Neural progenitor cell (in vitro differentiated cells): Measurements from ENCODE around the gene PTPRA. TPM values are rescaled to one million over a fixed set of nuclear protein-coding genes. Genes with fewer than 3 reads are reported as not detected.

Experiments used
- DNase-seq: peaks from one replicate; pipeline ENCODE4 v3.0.0-alpha.2; 2016; ENCODE audit warnings: low spot score
- H2AFZ ChIP-seq: fragments of 200-600 bp; sonication (generic); replicated peaks from 2 replicates; pipeline ENCODE4 v1.6.1; 2016; ENCODE audit warnings: antibody characterized with exemption
- H3F3A ChIP-seq: fragments of 200-600 bp; sonication (generic); 2 replicates; pipeline ENCODE4 v1.6.1; 2016; ENCODE audit warnings: antibody characterized with exemption, low read depth
- H3K27ac ChIP-seq: fragments of 200-600 bp; sonication (generic); 2 replicates; pipeline ENCODE4 v1.5.1; 2016; ENCODE audit warnings: mild to moderate bottlenecking
- H3K27me3 ChIP-seq: fragments of 200-600 bp; sonication (generic); 2 replicates; pipeline ENCODE4 v1.6.1; 2016; ENCODE audit warnings: mild to moderate bottlenecking, moderate library complexity
- H3K36me3 ChIP-seq: fragments of 200-600 bp; sonication (generic); 2 replicates; pipeline ENCODE4 v1.5.1; 2016
- H3K4me1 ChIP-seq: fragments of 200-600 bp; sonication (generic); 2 replicates; pipeline ENCODE4 v1.6.1; 2016; ENCODE audit warnings: mixed run types
- H3K4me2 ChIP-seq: fragments of 200-600 bp; sonication (generic); 2 replicates; pipeline ENCODE4 v1.6.1; 2016
- H3K4me3 ChIP-seq: fragments of 200-600 bp; sonication (generic); 2 replicates; pipeline ENCODE4 v1.5.1; 2016
- H3K79me2 ChIP-seq: fragments of 200-600 bp; sonication (generic); 2 replicates; pipeline ENCODE4 v1.6.1; 2016; ENCODE audit warnings: low read depth
- H3K9ac ChIP-seq: fragments of 200-600 bp; sonication (generic); 2 replicates; pipeline ENCODE4 v1.6.1; 2016
- H3K9me3 ChIP-seq: fragments of 200-600 bp; sonication (generic); 2 replicates; pipeline ENCODE4 v1.5.1; 2016; ENCODE audit warnings: low read depth
- H4K20me1 ChIP-seq: fragments of 200-600 bp; sonication (generic); 2 replicates; pipeline ENCODE4 v1.6.1; 2016; ENCODE audit warnings: low read depth
- H3K27ac Mint-ChIP-seq: 3 replicates; pipeline ENCODE4 v1.8.0; 2021; ENCODE audit warnings: mixed read lengths
- H3K27me3 Mint-ChIP-seq: 2 replicates; pipeline ENCODE4 v1.8.0; 2022; ENCODE audit warnings: low read depth, mild to moderate bottlenecking, inconsistent platforms, moderate library complexity, mixed read lengths; ENCODE audit not compliant: insufficient read depth
- H3K36me3 Mint-ChIP-seq: 3 replicates; pipeline ENCODE4 v1.8.0; 2021; ENCODE audit warnings: mixed read lengths
- H3K4me1 Mint-ChIP-seq: 3 replicates; pipeline ENCODE4 v1.8.0; 2021; ENCODE audit warnings: mixed read lengths
- H3K4me3 Mint-ChIP-seq: 3 replicates; pipeline ENCODE4 v1.8.0; 2021; ENCODE audit warnings: mild to moderate bottlenecking, moderate library complexity, mixed read lengths
- H3K9me3 Mint-ChIP-seq: 3 replicates; pipeline ENCODE4 v1.8.0; 2020; ENCODE audit warnings: mixed read lengths
- CTCF ChIP-seq: fragments of 200-600 bp; sonication (generic); IDR thresholded peaks from 2 replicates; pipeline ENCODE4 v1.5.1; 2017; ENCODE audit warnings: antibody characterized with exemption, mild to moderate bottlenecking
- EZH2 ChIP-seq: fragments of 200-600 bp; sonication (generic); IDR thresholded peaks from 2 replicates; pipeline ENCODE4 v1.6.1; 2017; ENCODE audit warnings: antibody characterized with exemption, mild to moderate bottlenecking, moderate library complexity
- EZH2phosphoT487 ChIP-seq: fragments of 200-600 bp; sonication (generic); IDR thresholded peaks from 2 replicates; pipeline ENCODE4 v1.6.1; 2017; ENCODE audit warnings: antibody characterized with exemption
- total RNA-seq: library from RNA; depleted of rRNA; stranded (reverse); fragments of >200 nt; gene quantifications from 2 replicates; pipeline ENCODE4 v1.2.3, GENCODE V29; 2015; ENCODE audit warnings: low replicate concordance

PTPRA gene
- total RNA-seq = 77.7 and 89.4 TPM in 2 replicates

DNA sequence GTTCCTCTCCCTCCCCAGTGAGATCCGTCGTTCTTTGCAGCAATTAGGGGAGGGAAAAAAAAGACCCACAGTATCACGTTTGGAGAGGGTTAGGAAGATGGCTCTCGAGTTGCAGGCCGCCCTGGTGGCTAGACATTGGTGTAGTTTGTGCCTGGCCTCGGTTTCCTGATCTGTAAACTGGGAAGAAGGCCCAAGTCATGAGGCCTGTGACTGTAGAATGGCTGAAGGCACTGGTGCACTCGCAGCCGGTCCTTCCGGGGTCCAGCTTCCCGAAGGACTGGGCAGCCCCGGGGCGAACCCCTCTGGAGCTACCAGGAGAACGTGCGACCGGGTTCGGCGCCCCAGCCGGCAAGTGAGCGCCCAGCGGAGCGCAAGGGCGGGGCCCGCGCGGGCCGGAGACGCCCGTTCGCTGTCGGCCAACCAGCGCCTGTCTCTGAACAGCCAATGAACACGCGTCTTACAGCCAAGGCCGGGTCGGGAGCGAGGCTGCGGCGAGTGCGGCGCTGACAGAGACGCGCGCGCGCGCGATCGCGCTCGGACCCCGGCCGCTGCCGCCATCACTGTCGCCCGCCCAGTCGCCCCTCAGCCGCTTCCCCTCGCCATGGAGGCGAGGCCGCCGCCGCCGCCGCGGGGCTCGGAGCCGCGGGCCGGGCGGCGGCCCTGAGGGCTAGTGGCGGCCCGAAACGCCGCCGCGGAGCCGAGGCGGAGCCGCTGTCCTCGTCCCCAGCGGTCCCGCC is at the start of gene PTPRA:
Gene PTPRA, plus strand, starts transcription at position 472 of the 737 bp plus-strand sequence. CDS start 90,797 bp downstream, outside the sequence.
- H3K4me3 Mint-ChIP-seq = peak within 1 kb of the TSS; percentile 94
- peaks cover 24% of the 10 kb centered on the region for H3K27me3 ChIP-seq
- DNase-seq = peak; percentile 97
- no peak within 1 kb of the TSS for H3K27ac Mint-ChIP-seq
- H3K36me3 ChIP-seq = no peaks in the 10 kb centered on the region
- H3K9me3 Mint-ChIP-seq = no peaks in the 10 kb centered on the region
- peak within 1 kb of the TSS; percentile 96 for H3K4me2 ChIP-seq
- H3K36me3 Mint-ChIP-seq = peaks cover 9% of the 10 kb centered on the region
- H3K9ac ChIP-seq = peak within 1 kb of the TSS; percentile 69
- H3K27me3 Mint-ChIP-seq = peaks cover 8% of the 10 kb centered on the region
- H3K4me1 ChIP-seq = peaks cover 19% of the 10 kb centered on the region
- peaks cover 46% of the 10 kb centered on the region for H3K79me2 ChIP-seq
- H3K27ac ChIP-seq = peak within 1 kb of the TSS; percentile 49
- peaks cover 28% of the 10 kb centered on the region for H4K20me1 ChIP-seq
- H3F3A ChIP-seq = peaks cover 25% of the 10 kb centered on the region
- peak within 1 kb of the TSS; percentile 100 for H3K4me3 ChIP-seq
- TF ChIP-seq EZH2 = no peak
- no peak for TF ChIP-seq EZH2phosphoT487
- no peak for TF ChIP-seq CTCF
- H3K4me1 Mint-ChIP-seq = peaks cover 50% of the 10 kb centered on the region
- H3K9me3 ChIP-seq = no peaks in the 10 kb centered on the region
- peak within 1 kb of the TSS; percentile 92 for H2AFZ ChIP-seq

GRCh38 chr20:2825761-2826160 is 47.5 kb upstream of the PTPRA start:
- H3F3A ChIP-seq = peaks cover 8% of the 10 kb centered on the region
- no peaks in the 10 kb centered on the region for H3K9me3 ChIP-seq
- H2AFZ ChIP-seq = no peak overlapping the region
- Mint-ChIP-seq H3K9me3 (peaks cover 4% of the 10 kb centered on the region), H3K4me3 (no peak overlapping the region), H3K27me3 (no peaks in the 10 kb centered on the region), H3K4me1 (peaks cover 8% of the 10 kb centered on the region), H3K27ac (no peak overlapping the region), H3K36me3 (no peaks in the 10 kb centered on the region)
- H3K4me3 ChIP-seq = no peak overlapping the region
- H3K4me1 ChIP-seq = peaks cover 10% of the 10 kb centered on the region
- DNase-seq = no peak
- no peaks in the 10 kb centered on the region for H4K20me1 ChIP-seq
- TF ChIP-seq CTCF (no peak), EZH2phosphoT487 (no peak), EZH2 (no peak)
- H3K27ac ChIP-seq = no peak overlapping the region
- H3K79me2 ChIP-seq = no peaks in the 10 kb centered on the region
- no peaks in the 10 kb centered on the region for H3K36me3 ChIP-seq
- H3K27me3 ChIP-seq = peaks cover 61% of the 10 kb centered on the region
- H3K4me2 ChIP-seq = no peak overlapping the region
- no peak overlapping the region for H3K9ac ChIP-seq

DNA sequence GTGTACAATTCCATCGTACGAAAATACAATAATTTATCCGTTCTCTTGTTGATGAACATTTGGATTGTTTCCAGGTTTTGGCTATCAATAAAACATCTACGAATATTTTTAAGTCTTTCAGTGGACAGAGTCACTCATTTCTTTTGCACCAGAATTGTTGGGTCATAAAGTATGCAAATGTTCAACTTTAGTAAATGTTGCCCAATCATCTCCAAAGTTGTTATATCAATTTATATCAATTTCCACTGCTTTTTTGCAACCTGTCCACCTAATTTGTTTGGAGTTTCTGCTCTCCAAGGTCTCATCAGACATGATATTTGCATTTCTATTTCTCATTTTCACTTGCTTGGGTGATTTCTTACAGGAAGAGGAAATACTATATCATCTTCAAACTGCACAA is 46.6 kb upstream of the PTPRA start:
- H3K27ac ChIP-seq = no peak overlapping the region
- Mint-ChIP-seq H3K4me3 (no peak overlapping the region), H3K36me3 (no peaks in the 10 kb centered on the region), H3K9me3 (peaks cover 1% of the 10 kb centered on the region), H3K27ac (no peak overlapping the region), H3K4me1 (peaks cover 6% of the 10 kb centered on the region), H3K27me3 (no peaks in the 10 kb centered on the region)
- no peak overlapping the region for H2AFZ ChIP-seq
- no peak for DNase-seq
- H3K9ac ChIP-seq = no peak overlapping the region
- H3K4me3 ChIP-seq = no peak overlapping the region
- H3K79me2 ChIP-seq = no peaks in the 10 kb centered on the region
- H3K36me3 ChIP-seq = no peaks in the 10 kb centered on the region
- H3K4me2 ChIP-seq = no peak overlapping the region
- H3K4me1 ChIP-seq = peaks cover 9% of the 10 kb centered on the region
- TF ChIP-seq CTCF (no peak), EZH2phosphoT487 (no peak), EZH2 (no peak)
- H4K20me1 ChIP-seq = no peaks in the 10 kb centered on the region
- peaks cover 52% of the 10 kb centered on the region for H3K27me3 ChIP-seq
- no peaks in the 10 kb centered on the region for H3K9me3 ChIP-seq
- peaks cover 5% of the 10 kb centered on the region for H3F3A ChIP-seq
